CD14-positive monocyte (primary cell): ENCODE data around the gene FNBP1L. TPM values are rescaled to one million over a fixed set of nuclear protein-coding genes. Genes with fewer than 3 reads are reported as not detected.

Experiments
- DNase-seq, 3 donors: peaks; one replicate each; pipeline ENCODE4 v3.0.0-alpha.2; 2011 to 2022
- H2AFZ ChIP-seq: 2 replicates; pipeline ENCODE4 v1.6.0; 2012; ENCODE audit warnings: mild to moderate bottlenecking, low read depth, low read length, inconsistent platforms; ENCODE audit not compliant: insufficient read depth, poor library complexity, severe bottlenecking
- H3K27ac ChIP-seq, 2 donors: 1 replicate in 1 of 2; 2 replicates in 1 of 2; pipeline ENCODE4 v1.5.1; 2012 to 2013; ENCODE audit warnings: low read length in 2 of 2, control low read depth in 1 of 2, inconsistent platforms in 1 of 2, low read depth in 1 of 2, mild to moderate bottlenecking in 1 of 2
- H3K27me3 ChIP-seq, 2 donors: one replicate each; pipeline versions ENCODE4 v1.6.0 to v1.6.1; 2011 to 2013; ENCODE audit warnings: low read length in 2 of 2; ENCODE audit not compliant: control insufficient read depth in 2 of 2, insufficient read depth in 2 of 2
- H3K36me3 ChIP-seq, 2 donors: replicated peaks in 1 of 2; 1 replicate in 1 of 2; 2 replicates in 1 of 2; pipeline versions ENCODE4 v1.5.1 to v1.6.1; 2012 to 2013; ENCODE audit warnings: low read length in 2 of 2, control low read depth in 1 of 2, inconsistent platforms in 1 of 2, mild to moderate bottlenecking in 1 of 2; ENCODE audit not compliant: insufficient read depth in 2 of 2, control insufficient read depth in 1 of 2
- H3K4me1 ChIP-seq, 2 donors: 1 replicate in 1 of 2; 2 replicates in 1 of 2; pipeline versions ENCODE4 v1.5.1 to v1.6.1; 2012 to 2013; ENCODE audit warnings: low read length in 2 of 2, control low read depth in 1 of 2, inconsistent platforms in 1 of 2, mild to moderate bottlenecking in 1 of 2, moderate library complexity in 1 of 2; ENCODE audit not compliant: insufficient read depth in 2 of 2, control insufficient read depth in 1 of 2
- H3K4me2 ChIP-seq: replicated peaks from 2 replicates; pipeline ENCODE3; 2012; ENCODE audit warnings: low read length, moderate library complexity, mild to moderate bottlenecking; ENCODE audit not compliant: poor library complexity, severe bottlenecking; ENCODE audit errors: extremely low read depth
- H3K4me3 ChIP-seq, 3 experiments: fragments of 200-600 bp in 1 of 3; sonication (generic) in 1 of 3; replicated peaks in 1 of 3; 1 replicate in 2 of 3; 2 replicates in 1 of 3; pipeline ENCODE4 v1.5.1; 2011 to 2013; ENCODE audit warnings: low read length in 3 of 3, mild to moderate bottlenecking in 3 of 3, control low read depth in 2 of 3, low read depth in 2 of 3, inconsistent platforms in 1 of 3, moderate library complexity in 1 of 3
- H3K79me2 ChIP-seq: 2 replicates; pipeline ENCODE4 v1.6.0; 2012; ENCODE audit warnings: mild to moderate bottlenecking, control low read depth, inconsistent platforms, low read length, moderate library complexity; ENCODE audit not compliant: insufficient read depth
- H3K9ac ChIP-seq: 2 replicates; pipeline ENCODE4 v1.6.0; 2017; ENCODE audit warnings: low read length, mild to moderate bottlenecking; ENCODE audit not compliant: insufficient read depth, poor library complexity, severe bottlenecking
- H3K9me3 ChIP-seq, 2 donors: replicated peaks in 1 of 2; 1 replicate in 1 of 2; 2 replicates in 1 of 2; pipeline versions ENCODE4 v1.5.1 to v1.6.1; 2012 to 2013; ENCODE audit warnings: low read length in 2 of 2, control low read depth in 1 of 2; ENCODE audit not compliant: control insufficient read depth in 1 of 2, insufficient read depth in 1 of 2
- H4K20me1 ChIP-seq: 2 replicates; pipeline ENCODE4 v1.6.0; 2012; ENCODE audit warnings: mild to moderate bottlenecking, low read length, control low read depth, moderate library complexity; ENCODE audit not compliant: insufficient read depth
- H3K27ac Mint-ChIP-seq, 7 donors: one replicate each; pipeline ENCODE4 v1.8.0; 2020; ENCODE audit warnings: mild to moderate bottlenecking in 7 of 7, mixed read lengths in 7 of 7, moderate library complexity in 6 of 7, inconsistent platforms in 2 of 7
- H3K27me3 Mint-ChIP-seq, 3 donors: one replicate each; pipeline ENCODE4 v1.8.0; 2021 to 2022; ENCODE audit warnings: low read depth in 3 of 3, mild to moderate bottlenecking in 3 of 3, mixed read lengths in 3 of 3, moderate library complexity in 3 of 3, inconsistent platforms in 1 of 3
- H3K36me3 Mint-ChIP-seq, 2 donors: one replicate each; pipeline ENCODE4 v1.8.0; 2020; ENCODE audit warnings: mixed read lengths in 2 of 2, inconsistent platforms in 1 of 2, mild to moderate bottlenecking in 1 of 2
- H3K4me1 Mint-ChIP-seq: one replicate; pipeline ENCODE4 v1.8.0; 2020; ENCODE audit warnings: mild to moderate bottlenecking, mixed read lengths
- H3K4me3 Mint-ChIP-seq, 2 donors: one replicate each; pipeline ENCODE4 v1.8.0; 2020; ENCODE audit warnings: mild to moderate bottlenecking in 2 of 2, mixed read lengths in 2 of 2, moderate library complexity in 1 of 2
- H3K9me3 Mint-ChIP-seq, 7 donors: one replicate each; pipeline ENCODE4 v1.8.0; 2020 to 2022; ENCODE audit warnings: mixed read lengths in 7 of 7, mild to moderate bottlenecking in 6 of 7, moderate library complexity in 6 of 7, inconsistent platforms in 2 of 7
- WGBS: methylation state at CpG from one replicate; pipeline ENCODE4 v1.1.5; 2013; ENCODE audit warnings: missing lambda C conversion rate; ENCODE audit not compliant: insufficient coverage; 5-methylcytosine and 5-hydroxymethylcytosine counted together
- intact Hi-C, 2 donors: fragments of 100-400 bp; cut with micrococcal nuclease; formaldehyde crosslinking; loops; one replicate each; pipeline versions ENCODE4 v1.15.0 to v1.15.1; 2023
- polyA plus RNA-seq, 3 donors: library from polyadenylated mRNA; depleted of rRNA in 1 of 3; unstranded in 2 of 3; stranded (reverse) in 1 of 3; fragments of 300-500 nt in 2 of 3; fragments of >200 nt in 1 of 3; fragmentation: Illumina TruSeq in 2 of 3; gene quantifications; 1 replicate in 2 of 3; 2 replicates in 1 of 3; pipeline ENCODE4 v1.2.3, GENCODE V29; 2012 to 2021
- TF ChIP-seq, protein P1 (sequence below): fragments of 200-600 bp; IDR thresholded peaks from one replicate; pipeline ENCODE4 v1.8.0; 2022; ENCODE audit warnings: antibody characterized with exemption, mild to moderate bottlenecking

Gene FNBP1L
- polyA plus RNA-seq, 3 donors = 0.15 to 0.32 (median 0.28) TPM

DNA sequence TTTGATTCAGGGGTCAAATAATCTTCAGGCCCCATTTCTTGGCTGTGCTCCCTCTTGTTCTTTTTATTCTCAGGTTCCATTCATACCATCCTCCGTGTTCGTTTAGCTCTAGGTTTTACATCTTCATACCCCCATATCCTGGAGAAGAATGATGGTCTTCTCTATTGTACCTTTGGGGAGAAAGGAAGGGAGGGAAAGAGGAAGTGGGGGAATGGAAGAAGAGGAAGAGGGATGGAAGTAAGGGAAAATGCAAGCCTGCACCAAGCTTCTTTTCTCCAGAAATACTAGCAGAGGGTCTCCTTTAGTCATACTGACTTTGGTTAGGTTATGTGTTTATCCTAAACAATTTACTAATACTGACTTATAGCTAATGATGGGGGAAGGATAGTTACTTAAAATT, 52.4 kb downstream of the FNBP1L start:
- no peak overlapping the region for H3K9ac ChIP-seq
- DNase-seq = no peak
- no peak overlapping the region for H3K4me2 ChIP-seq
- no CpG with 5 or more reads among the region's 2 CpGs for WGBS
- peaks cover 0 to 1% (median 0%) of the 10 kb centered on the region in 7 donors for H3K9me3 Mint-ChIP-seq
- no peaks in the 10 kb centered on the region for H3K27me3 ChIP-seq
- H3K4me1 ChIP-seq = no peaks in the 10 kb centered on the region
- TF ChIP-seq, protein P1, sequence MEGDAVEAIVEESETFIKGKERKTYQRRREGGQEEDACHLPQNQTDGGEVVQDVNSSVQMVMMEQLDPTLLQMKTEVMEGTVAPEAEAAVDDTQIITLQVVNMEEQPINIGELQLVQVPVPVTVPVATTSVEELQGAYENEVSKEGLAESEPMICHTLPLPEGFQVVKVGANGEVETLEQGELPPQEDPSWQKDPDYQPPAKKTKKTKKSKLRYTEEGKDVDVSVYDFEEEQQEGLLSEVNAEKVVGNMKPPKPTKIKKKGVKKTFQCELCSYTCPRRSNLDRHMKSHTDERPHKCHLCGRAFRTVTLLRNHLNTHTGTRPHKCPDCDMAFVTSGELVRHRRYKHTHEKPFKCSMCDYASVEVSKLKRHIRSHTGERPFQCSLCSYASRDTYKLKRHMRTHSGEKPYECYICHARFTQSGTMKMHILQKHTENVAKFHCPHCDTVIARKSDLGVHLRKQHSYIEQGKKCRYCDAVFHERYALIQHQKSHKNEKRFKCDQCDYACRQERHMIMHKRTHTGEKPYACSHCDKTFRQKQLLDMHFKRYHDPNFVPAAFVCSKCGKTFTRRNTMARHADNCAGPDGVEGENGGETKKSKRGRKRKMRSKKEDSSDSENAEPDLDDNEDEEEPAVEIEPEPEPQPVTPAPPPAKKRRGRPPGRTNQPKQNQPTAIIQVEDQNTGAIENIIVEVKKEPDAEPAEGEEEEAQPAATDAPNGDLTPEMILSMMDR = no peak
- H2AFZ ChIP-seq = no peak overlapping the region
- peaks cover under 1% of the 10 kb centered on the region for H3K4me1 Mint-ChIP-seq
- no peak overlapping the region for H3K4me3 ChIP-seq
- no peak overlapping the region for H3K4me3 Mint-ChIP-seq
- H4K20me1 ChIP-seq = no peaks in the 10 kb centered on the region
- intact Hi-C loops = no loop called here
- no peaks in the 10 kb centered on the region for H3K9me3 ChIP-seq
- peaks cover 3 to 4% of the 10 kb centered on the region in 2 donors for H3K36me3 Mint-ChIP-seq
- H3K27me3 Mint-ChIP-seq = no peaks in the 10 kb centered on the region
- no peak overlapping the region for H3K27ac Mint-ChIP-seq
- H3K79me2 ChIP-seq = no peaks in the 10 kb centered on the region
- no peak overlapping the region for H3K27ac ChIP-seq
- H3K36me3 ChIP-seq = no peaks in the 10 kb centered on the region

DNA sequence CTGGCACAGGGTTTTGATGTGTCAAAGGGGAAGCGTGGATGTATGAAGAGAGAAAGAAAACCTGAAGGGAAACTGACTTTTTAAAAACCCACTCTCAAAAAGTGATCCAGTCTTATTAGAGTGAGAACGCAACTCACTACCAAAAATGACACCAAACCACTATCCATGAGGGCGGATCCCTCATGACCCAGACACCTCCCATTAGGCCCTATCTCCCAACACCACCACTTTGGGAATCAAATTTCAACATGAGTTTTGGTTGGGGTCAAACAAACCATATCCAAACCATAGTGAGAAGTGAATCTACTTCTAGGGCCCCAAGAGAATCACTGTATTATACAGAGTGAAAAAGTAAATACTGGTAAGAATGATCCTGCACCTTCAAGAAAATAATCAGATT, 53.5 kb downstream of the FNBP1L start:
- Histone ChIP-seq H3K27me3 (no peaks in the 10 kb centered on the region), H3K4me2 (no peak overlapping the region), H3K9me3 (no peaks in the 10 kb centered on the region), H3K79me2 (no peaks in the 10 kb centered on the region), H3K36me3 (no peaks in the 10 kb centered on the region), H4K20me1 (no peaks in the 10 kb centered on the region), H3K4me1 (no peaks in the 10 kb centered on the region), H3K27ac (no peak overlapping the region), H2AFZ (no peak overlapping the region), H3K9ac (no peak overlapping the region), H3K4me3 (no peak overlapping the region)
- intact Hi-C loops = no loop called here
- H3K27me3 Mint-ChIP-seq = no peaks in the 10 kb centered on the region
- TF ChIP-seq, protein P1 = no peak
- H3K9me3 Mint-ChIP-seq = peaks cover 0 to 1% (median 0%) of the 10 kb centered on the region in 7 donors
- DNase-seq = no peak
- H3K4me1 Mint-ChIP-seq = peaks cover 3% of the 10 kb centered on the region
- 100% methylated on average over 1 of the region's 3 CpGs for WGBS
- H3K27ac Mint-ChIP-seq = no peak overlapping the region
- H3K4me3 Mint-ChIP-seq = no peak overlapping the region
- peaks cover 3 to 4% of the 10 kb centered on the region in 2 donors for H3K36me3 Mint-ChIP-seq
